ENCODE measurements around the gene MARS1. TPM values are rescaled to one million over a fixed set of nuclear protein-coding genes. Genes with fewer than 3 reads are reported as not detected.
"Not testable (repeated sequence)": the region's sequence is repeated elsewhere in the genome, so short reads cannot be mapped to it uniquely, and the experiment has no call there.

MARS1 gene
- total RNA-seq, 2 donors from 2014 or later, result 254 to 263 TPM

DNA sequence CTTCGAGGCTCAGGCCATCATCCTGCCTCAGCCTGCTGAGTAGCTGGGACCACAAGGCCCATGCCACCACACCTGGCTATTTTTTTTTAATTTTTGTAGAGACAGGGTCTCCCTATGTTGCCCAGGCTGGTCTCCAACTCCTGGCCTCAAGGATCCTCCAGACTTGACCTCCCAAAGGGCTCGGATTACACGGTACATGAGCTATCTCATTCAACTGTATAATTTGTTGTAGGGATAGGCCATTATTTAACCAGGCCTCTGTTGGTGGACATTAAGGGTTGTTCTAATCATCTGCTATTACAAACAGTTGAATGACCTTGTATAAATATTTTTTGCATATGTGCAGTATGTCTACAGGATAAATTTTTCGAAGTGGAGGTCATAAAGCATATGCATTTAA lies 71.0 kb downstream of the MARS1 start:
- no peaks in the 10 kb centered on the region for H3K27me3 ChIP-seq (ENCODE audit: control insufficient read depth, insufficient read depth, low read length, poor library complexity, severe bottlenecking)
- H3K36me3 ChIP-seq (ENCODE audit: control insufficient read depth, insufficient read depth, low read length), result no peaks in the 10 kb centered on the region
- TF ChIP-seq, protein P1, sequence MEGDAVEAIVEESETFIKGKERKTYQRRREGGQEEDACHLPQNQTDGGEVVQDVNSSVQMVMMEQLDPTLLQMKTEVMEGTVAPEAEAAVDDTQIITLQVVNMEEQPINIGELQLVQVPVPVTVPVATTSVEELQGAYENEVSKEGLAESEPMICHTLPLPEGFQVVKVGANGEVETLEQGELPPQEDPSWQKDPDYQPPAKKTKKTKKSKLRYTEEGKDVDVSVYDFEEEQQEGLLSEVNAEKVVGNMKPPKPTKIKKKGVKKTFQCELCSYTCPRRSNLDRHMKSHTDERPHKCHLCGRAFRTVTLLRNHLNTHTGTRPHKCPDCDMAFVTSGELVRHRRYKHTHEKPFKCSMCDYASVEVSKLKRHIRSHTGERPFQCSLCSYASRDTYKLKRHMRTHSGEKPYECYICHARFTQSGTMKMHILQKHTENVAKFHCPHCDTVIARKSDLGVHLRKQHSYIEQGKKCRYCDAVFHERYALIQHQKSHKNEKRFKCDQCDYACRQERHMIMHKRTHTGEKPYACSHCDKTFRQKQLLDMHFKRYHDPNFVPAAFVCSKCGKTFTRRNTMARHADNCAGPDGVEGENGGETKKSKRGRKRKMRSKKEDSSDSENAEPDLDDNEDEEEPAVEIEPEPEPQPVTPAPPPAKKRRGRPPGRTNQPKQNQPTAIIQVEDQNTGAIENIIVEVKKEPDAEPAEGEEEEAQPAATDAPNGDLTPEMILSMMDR (conservative IDR thresholded peaks at IDR 0.05), result no peak
- H3K9ac ChIP-seq (ENCODE audit: extremely low read depth, low read length, poor library complexity, severe bottlenecking), result no peak overlapping the region
- H3K4me3 ChIP-seq (ENCODE audit: low read length), result no peak overlapping the region
- no peaks in the 10 kb centered on the region for H3K4me1 ChIP-seq (ENCODE audit: control insufficient read depth, insufficient read depth, low read length)
- 90 to 92% methylated on average over 2 to 4 of the region's 4 CpGs for WGBS, 2 experiments (ENCODE audit: insufficient coverage in 1 of 2, insufficient read length in 1 of 2)
- no peaks in the 10 kb centered on the region for H3K4me1 Mint-ChIP-seq
- no peak overlapping the region for H3K27ac Mint-ChIP-seq
- no peaks in the 10 kb centered on the region for H3K36me3 Mint-ChIP-seq (ENCODE audit: low read depth)
- no peak overlapping the region for H3K27ac ChIP-seq (ENCODE audit: low read depth, low read length)
- DNase-seq, result no peak
- H3K4me3 Mint-ChIP-seq, result no peak overlapping the region
- no peaks in the 10 kb centered on the region for H3K9me3 Mint-ChIP-seq
- no peaks in the 10 kb centered on the region for H3K9me3 ChIP-seq (ENCODE audit: control insufficient read depth, low read length)
- no peaks in the 10 kb centered on the region for H3K27me3 Mint-ChIP-seq (ENCODE audit: insufficient read depth)

DNA sequence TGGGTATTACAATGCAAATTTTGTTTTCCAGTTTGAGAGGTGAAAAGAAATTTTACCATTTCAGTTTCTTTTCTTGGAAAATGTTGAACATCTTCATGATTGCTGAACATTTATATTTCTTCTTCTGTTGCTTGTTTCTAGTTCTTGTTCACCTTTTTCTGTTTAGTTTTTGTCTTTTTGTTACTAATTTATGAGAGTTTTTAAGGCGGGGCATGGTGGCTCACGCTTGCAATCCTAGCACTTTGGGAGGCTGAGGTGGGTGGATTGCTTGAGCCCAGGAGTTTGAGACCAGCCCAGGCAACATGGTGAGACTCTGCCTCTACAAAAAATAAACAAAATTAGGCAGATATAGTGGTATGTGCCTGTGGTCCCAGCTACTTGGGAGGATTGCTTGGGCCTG lies 72.6 kb downstream of the MARS1 start:
- Mint-ChIP-seq H3K9me3 (no peaks in the 10 kb centered on the region), H3K4me1 (no peaks in the 10 kb centered on the region), H3K36me3 (ENCODE audit: low read depth) (no peaks in the 10 kb centered on the region), H3K27me3 (ENCODE audit: insufficient read depth) (no peaks in the 10 kb centered on the region), H3K27ac (no peak overlapping the region), H3K4me3 (no peak overlapping the region)
- no peak overlapping the region for H3K4me3 ChIP-seq (ENCODE audit: low read length)
- WGBS, 2 experiments (ENCODE audit: insufficient coverage in 1 of 2, insufficient read length in 1 of 2), result 86 to 100% methylated on average over 2 of the region's 2 CpGs
- no peaks in the 10 kb centered on the region for H3K4me1 ChIP-seq (ENCODE audit: control insufficient read depth, insufficient read depth, low read length)
- no peaks in the 10 kb centered on the region for H3K27me3 ChIP-seq (ENCODE audit: control insufficient read depth, insufficient read depth, low read length, poor library complexity, severe bottlenecking)
- H3K9me3 ChIP-seq (ENCODE audit: control insufficient read depth, low read length), result no peaks in the 10 kb centered on the region
- no peak overlapping the region for H3K27ac ChIP-seq (ENCODE audit: low read depth, low read length)
- TF ChIP-seq, protein P1 (conservative IDR thresholded peaks at IDR 0.05), result no peak
- no peak for DNase-seq
- H3K36me3 ChIP-seq (ENCODE audit: control insufficient read depth, insufficient read depth, low read length), result no peaks in the 10 kb centered on the region
- no peak overlapping the region for H3K9ac ChIP-seq (ENCODE audit: extremely low read depth, low read length, poor library complexity, severe bottlenecking)

DNA sequence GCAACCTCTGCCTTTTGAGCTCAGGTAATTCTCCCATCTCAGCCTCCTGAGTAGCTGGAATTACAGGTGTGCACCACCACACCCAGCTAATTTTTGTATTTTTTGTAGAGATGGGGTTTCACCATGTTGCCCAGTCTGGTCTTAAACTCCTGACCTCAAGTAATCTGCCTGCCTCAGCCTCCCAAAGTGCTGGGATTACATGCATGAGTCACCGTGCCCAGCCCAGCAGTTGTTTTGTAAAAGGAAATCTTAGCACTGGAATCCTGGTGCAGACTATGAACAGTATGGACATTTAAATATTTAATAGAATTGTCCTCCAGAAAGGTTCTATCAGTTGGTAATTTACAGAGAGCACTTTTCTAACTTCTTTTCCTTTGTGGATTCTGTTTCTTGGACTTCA lies 73.2 kb downstream of the MARS1 start:
- not testable (repeated sequence) for H3K27me3 Mint-ChIP-seq (ENCODE audit: insufficient read depth); H3K9ac ChIP-seq (ENCODE audit: extremely low read depth, low read length, poor library complexity, severe bottlenecking); H3K4me3 ChIP-seq (ENCODE audit: low read length); H3K9me3 Mint-ChIP-seq; H3K4me1 Mint-ChIP-seq; H3K27me3 ChIP-seq (ENCODE audit: control insufficient read depth, insufficient read depth, low read length, poor library complexity, severe bottlenecking); DNase-seq; H3K36me3 Mint-ChIP-seq (ENCODE audit: low read depth); H3K27ac ChIP-seq (ENCODE audit: low read depth, low read length); H3K27ac Mint-ChIP-seq; H3K4me1 ChIP-seq (ENCODE audit: control insufficient read depth, insufficient read depth, low read length); H3K4me3 Mint-ChIP-seq; H3K36me3 ChIP-seq (ENCODE audit: control insufficient read depth, insufficient read depth, low read length); H3K9me3 ChIP-seq (ENCODE audit: control insufficient read depth, low read length)
- 85 to 100% methylated on average over 1 of the region's 1 CpG for WGBS, 2 experiments (ENCODE audit: insufficient coverage in 1 of 2, insufficient read length in 1 of 2)

DNA sequence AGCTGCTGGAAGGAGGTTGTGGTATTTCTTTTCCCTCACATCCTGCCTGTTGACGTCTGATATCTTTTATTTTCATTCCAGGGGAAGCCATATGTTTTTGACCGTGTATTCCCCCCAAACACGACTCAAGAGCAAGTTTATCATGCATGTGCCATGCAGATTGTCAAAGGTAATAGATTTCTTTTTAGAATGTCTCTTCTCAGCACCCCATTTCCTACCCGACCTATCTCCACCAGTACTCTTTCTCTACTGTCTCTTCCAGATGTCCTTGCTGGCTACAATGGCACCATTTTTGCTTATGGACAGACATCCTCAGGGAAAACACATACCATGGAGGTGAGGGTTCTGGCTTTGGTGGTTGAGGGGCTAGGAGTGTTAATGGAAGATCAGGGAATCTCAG lies 75.5 kb downstream of the MARS1 start:
- no peak overlapping the region for H3K4me3 ChIP-seq (ENCODE audit: low read length)
- H3K27ac ChIP-seq (ENCODE audit: low read depth, low read length), result no peak overlapping the region
- no peak for DNase-seq
- TF ChIP-seq, protein P1 (conservative IDR thresholded peaks at IDR 0.05), result no peak
- no peaks in the 10 kb centered on the region for H3K9me3 ChIP-seq (ENCODE audit: control insufficient read depth, low read length)
- H3K36me3 Mint-ChIP-seq (ENCODE audit: low read depth), result peaks cover 2% of the 10 kb centered on the region
- H3K4me3 Mint-ChIP-seq, result no peak overlapping the region
- H3K4me1 ChIP-seq (ENCODE audit: control insufficient read depth, insufficient read depth, low read length), result no peaks in the 10 kb centered on the region
- H3K9me3 Mint-ChIP-seq, result no peaks in the 10 kb centered on the region
- no peaks in the 10 kb centered on the region for H3K27me3 Mint-ChIP-seq (ENCODE audit: insufficient read depth)
- H3K4me1 Mint-ChIP-seq, result no peaks in the 10 kb centered on the region
- 89 to 93% methylated on average over 4 of the region's 4 CpGs for whole genome bisulfite sequencing, 2 experiments (ENCODE audit: insufficient coverage in 1 of 2, insufficient read length in 1 of 2)
- no peaks in the 10 kb centered on the region for H3K27me3 ChIP-seq (ENCODE audit: control insufficient read depth, insufficient read depth, low read length, poor library complexity, severe bottlenecking)
- H3K9ac ChIP-seq (ENCODE audit: extremely low read depth, low read length, poor library complexity, severe bottlenecking), result no peak overlapping the region
- no peaks in the 10 kb centered on the region for H3K36me3 ChIP-seq (ENCODE audit: control insufficient read depth, insufficient read depth, low read length)
- no peak overlapping the region for H3K27ac Mint-ChIP-seq

Data from endodermal cell (in vitro differentiated cells).